Gastrocnemius medialis (tissue), 4 donors: ENCODE data around the gene PLSCR1.

Experiments
- CTCF ChIP-seq, 5 experiments: fragments of 450-650 bp in 3 of 5; fragments of 200-600 bp in 2 of 5; sonication (generic) in 2 of 5; IDR thresholded peaks in 4 of 5; conservative IDR thresholded peaks in 1 of 5; 1 replicate in 4 of 5; 2 replicates in 1 of 5; pipeline ENCODE4 v1.5.1; 2016 to 2019; ENCODE audit warnings: antibody characterized with exemption in 5 of 5, mild to moderate bottlenecking in 3 of 5, moderate library complexity in 3 of 5
- POLR2A ChIP-seq, 2 donors: fragments of 450-650 bp; IDR thresholded peaks; one replicate each; pipeline ENCODE4 v1.6.1; 2017; ENCODE audit warnings: antibody characterized with exemption in 2 of 2, mild to moderate bottlenecking in 2 of 2, moderate library complexity in 2 of 2

GRCh38 chr3:146546366-146546965 is 2.1 kb upstream of the PLSCR1 start:
- TF ChIP-seq CTCF (IDR thresholded peaks at IDR 0.05 in 4 of 5, conservative IDR thresholded peaks at IDR 0.05 in 1 of 5) (no peak), POLR2A (IDR thresholded peaks at IDR 0.05) (no peak)
